ENCODE results near the gene SLC66A1.

The SLC66A1 gene

DNA sequence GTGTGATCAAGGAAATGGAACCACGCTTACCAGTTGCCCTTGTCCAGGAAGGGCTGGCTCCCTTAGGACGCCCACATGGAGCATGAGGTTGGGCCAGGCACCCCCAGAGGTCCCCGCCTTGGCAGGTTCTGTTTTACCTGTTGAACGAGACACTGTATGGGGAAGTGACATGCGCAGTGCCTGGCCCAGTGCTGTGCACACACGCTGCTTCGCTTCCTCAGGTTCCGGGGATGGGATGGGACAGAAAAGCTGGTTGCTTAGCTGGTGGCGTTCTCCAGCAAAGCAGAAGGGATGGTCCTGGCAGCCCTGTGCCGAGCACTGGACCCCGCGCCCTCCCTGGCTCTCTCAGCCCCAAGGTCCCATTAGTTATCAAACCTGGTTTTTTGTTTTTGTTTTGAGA, 20.7 kb downstream of the SLC66A1 start:
- Histone ChIP-seq H3K9ac (ENCODE audit: low read depth, low read length, poor library complexity, severe bottlenecking) (no peak overlapping the region), H4K20me1 (ENCODE audit: insufficient read depth, low read length, poor library complexity, severe bottlenecking) (no peaks in the 10 kb centered on the region), H3F3A (ENCODE audit: low read depth) (no peaks in the 10 kb centered on the region), H3K79me2 (ENCODE audit: insufficient read depth, low read length) (no peaks in the 10 kb centered on the region), H3K4me2 (ENCODE audit: low read depth, low read length, poor library complexity, severe bottlenecking) (no peak overlapping the region), H2AFZ (ENCODE audit: low read length) (no peak overlapping the region), H3K36me3 (ENCODE audit: insufficient read depth, low read length) (peaks cover 5% of the 10 kb centered on the region; the same call in 1 of the 2 replicates), H3K9me2 (replicated peaks; ENCODE audit: low read depth, low read length) (no peaks in the 10 kb centered on the region), H3K9me3 (ENCODE audit: insufficient read depth, low read depth, low read length) (no peaks in the 10 kb centered on the region), H3K4me3 (ENCODE audit: low read length, poor library complexity, severe bottlenecking) (no peak overlapping the region), H3K27me3 (ENCODE audit: insufficient read depth, low read length, poor library complexity, severe bottlenecking) (no peaks in the 10 kb centered on the region), H3K4me1 (ENCODE audit: insufficient read depth, low read length, poor library complexity, severe bottlenecking) (no peaks in the 10 kb centered on the region)
- TF ChIP-seq, protein P1, sequence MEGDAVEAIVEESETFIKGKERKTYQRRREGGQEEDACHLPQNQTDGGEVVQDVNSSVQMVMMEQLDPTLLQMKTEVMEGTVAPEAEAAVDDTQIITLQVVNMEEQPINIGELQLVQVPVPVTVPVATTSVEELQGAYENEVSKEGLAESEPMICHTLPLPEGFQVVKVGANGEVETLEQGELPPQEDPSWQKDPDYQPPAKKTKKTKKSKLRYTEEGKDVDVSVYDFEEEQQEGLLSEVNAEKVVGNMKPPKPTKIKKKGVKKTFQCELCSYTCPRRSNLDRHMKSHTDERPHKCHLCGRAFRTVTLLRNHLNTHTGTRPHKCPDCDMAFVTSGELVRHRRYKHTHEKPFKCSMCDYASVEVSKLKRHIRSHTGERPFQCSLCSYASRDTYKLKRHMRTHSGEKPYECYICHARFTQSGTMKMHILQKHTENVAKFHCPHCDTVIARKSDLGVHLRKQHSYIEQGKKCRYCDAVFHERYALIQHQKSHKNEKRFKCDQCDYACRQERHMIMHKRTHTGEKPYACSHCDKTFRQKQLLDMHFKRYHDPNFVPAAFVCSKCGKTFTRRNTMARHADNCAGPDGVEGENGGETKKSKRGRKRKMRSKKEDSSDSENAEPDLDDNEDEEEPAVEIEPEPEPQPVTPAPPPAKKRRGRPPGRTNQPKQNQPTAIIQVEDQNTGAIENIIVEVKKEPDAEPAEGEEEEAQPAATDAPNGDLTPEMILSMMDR (conservative IDR thresholded peaks at IDR 0.05; ENCODE audit: low read length) = no peak
- TF ChIP-seq EZH2phosphoT487 (IDR thresholded peaks at IDR 0.05; ENCODE audit: borderline replicate concordance) = no peak

DNA sequence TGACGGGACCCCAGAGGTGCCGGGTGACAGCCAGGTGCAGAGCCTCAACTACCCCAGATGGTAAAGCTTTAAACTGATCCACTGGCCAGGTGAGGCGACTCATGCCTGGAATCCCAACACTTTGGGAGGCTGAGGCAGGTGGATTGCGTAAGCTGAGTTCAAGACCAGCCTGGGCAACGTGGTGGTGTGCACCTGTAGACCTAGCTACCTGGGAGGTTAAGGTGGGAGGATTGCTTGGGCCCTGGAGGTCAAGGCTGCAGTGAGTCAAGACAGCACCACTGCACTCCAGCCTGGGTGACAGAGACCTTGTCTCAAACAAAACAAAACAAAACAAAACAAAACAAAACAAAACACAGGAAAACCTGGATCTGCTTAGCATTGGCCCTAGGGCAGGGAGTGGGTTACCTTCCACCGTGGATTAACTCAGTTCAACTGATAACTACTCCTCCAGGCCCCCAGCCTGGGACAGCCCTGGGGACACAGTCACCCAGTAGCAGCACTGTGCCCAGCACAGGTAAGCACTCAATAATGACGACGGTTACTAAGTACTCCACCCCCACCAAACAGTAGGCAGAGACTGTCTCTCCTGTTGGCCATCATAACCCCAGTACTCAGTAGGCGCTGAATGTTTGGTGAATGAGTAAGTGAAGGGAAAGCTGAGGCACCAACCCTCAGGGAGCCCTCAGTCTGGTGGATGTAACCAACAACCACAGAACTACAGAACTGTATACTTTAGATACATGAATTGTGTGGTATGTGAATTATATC, 21.6 kb downstream of the SLC66A1 start:
- Histone ChIP-seq H4K20me1 (ENCODE audit: insufficient read depth, low read length, poor library complexity, severe bottlenecking) (no peaks in the 10 kb centered on the region), H3K4me2 (ENCODE audit: low read depth, low read length, poor library complexity, severe bottlenecking) (no peak overlapping the region), H3K27me3 (ENCODE audit: insufficient read depth, low read length, poor library complexity, severe bottlenecking) (no peaks in the 10 kb centered on the region), H3K9me2 (replicated peaks; ENCODE audit: low read depth, low read length) (no peaks in the 10 kb centered on the region), H3K4me1 (ENCODE audit: insufficient read depth, low read length, poor library complexity, severe bottlenecking) (no peaks in the 10 kb centered on the region), H3K79me2 (ENCODE audit: insufficient read depth, low read length) (no peaks in the 10 kb centered on the region), H3K9me3 (ENCODE audit: insufficient read depth, low read depth, low read length) (no peaks in the 10 kb centered on the region), H3K36me3 (ENCODE audit: insufficient read depth, low read length) (peaks cover 6% of the 10 kb centered on the region; the same call in 1 of the 2 replicates), H2AFZ (ENCODE audit: low read length) (no peak overlapping the region), H3K9ac (ENCODE audit: low read depth, low read length, poor library complexity, severe bottlenecking) (no peak overlapping the region), H3K4me3 (ENCODE audit: low read length, poor library complexity, severe bottlenecking) (no peak overlapping the region), H3F3A (ENCODE audit: low read depth) (no peaks in the 10 kb centered on the region)
- TF ChIP-seq, protein P1 (conservative IDR thresholded peaks at IDR 0.05; ENCODE audit: low read length) = no peak
- TF ChIP-seq EZH2phosphoT487 (IDR thresholded peaks at IDR 0.05; ENCODE audit: borderline replicate concordance) = no peak

DNA sequence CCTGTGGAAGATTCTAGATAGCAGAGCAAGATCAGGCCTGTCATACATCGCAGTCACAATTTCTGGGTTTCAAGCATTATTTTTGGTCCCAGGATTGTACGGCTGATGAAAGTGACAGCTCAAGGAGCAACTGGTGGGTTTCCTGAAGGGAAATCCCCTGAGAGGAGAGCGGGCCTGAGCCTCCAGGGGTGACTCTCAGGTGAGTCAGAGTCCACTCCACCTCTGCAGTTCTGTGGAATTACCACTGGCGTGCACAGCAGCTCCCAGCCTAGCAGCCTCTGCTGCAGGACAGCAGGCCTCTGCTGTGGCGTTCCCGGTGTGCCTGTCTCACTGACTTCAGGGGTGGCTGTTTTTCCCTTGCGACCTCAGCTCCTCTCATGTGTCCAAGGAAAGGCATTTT, 24.4 kb downstream of the SLC66A1 start:
- H3K79me2 ChIP-seq (ENCODE audit: insufficient read depth, low read length) = no peaks in the 10 kb centered on the region
- no peaks in the 10 kb centered on the region for H3K9me3 ChIP-seq (ENCODE audit: insufficient read depth, low read depth, low read length)
- no peaks in the 10 kb centered on the region for H3F3A ChIP-seq (ENCODE audit: low read depth)
- H2AFZ ChIP-seq (ENCODE audit: low read length) = no peak overlapping the region
- H3K27me3 ChIP-seq (ENCODE audit: insufficient read depth, low read length, poor library complexity, severe bottlenecking) = no peaks in the 10 kb centered on the region
- H3K9ac ChIP-seq (ENCODE audit: low read depth, low read length, poor library complexity, severe bottlenecking) = no peak overlapping the region
- H3K36me3 ChIP-seq (ENCODE audit: insufficient read depth, low read length) = peaks cover 29% of the 10 kb centered on the region; the same call in 1 of the 2 replicates
- no peaks in the 10 kb centered on the region for H3K4me1 ChIP-seq (ENCODE audit: insufficient read depth, low read length, poor library complexity, severe bottlenecking)
- H3K4me3 ChIP-seq (ENCODE audit: low read length, poor library complexity, severe bottlenecking) = no peak overlapping the region
- H3K9me2 ChIP-seq (replicated peaks; ENCODE audit: low read depth, low read length) = no peaks in the 10 kb centered on the region
- no peaks in the 10 kb centered on the region for H4K20me1 ChIP-seq (ENCODE audit: insufficient read depth, low read length, poor library complexity, severe bottlenecking)
- no peak for TF ChIP-seq EZH2phosphoT487 (IDR thresholded peaks at IDR 0.05; ENCODE audit: borderline replicate concordance)
- TF ChIP-seq, protein P1 (conservative IDR thresholded peaks at IDR 0.05; ENCODE audit: low read length) = no peak
- H3K4me2 ChIP-seq (ENCODE audit: low read depth, low read length, poor library complexity, severe bottlenecking) = no peak overlapping the region

Data from Loucy (cell line).